GM20000 (cell line): ENCODE measurements around the gene ANKRD6.
A peak's percentile ranks its signal among the peaks of the same experiment; 100 is the strongest.
"Not testable (repeated sequence)": the region's sequence is repeated elsewhere in the genome, so short reads cannot be mapped to it uniquely, and the experiment has no call there.

Source experiments
- DNase-seq: peaks from one replicate; pipeline ENCODE4 v3.0.0; 2012; ENCODE audit warnings: low spot score
- TF ChIP-seq, protein P1 (sequence below): IDR thresholded peaks from 2 replicates; pipeline ENCODE4 v1.5.1; 2012; ENCODE audit warnings: mild to moderate bottlenecking, control low read depth; ENCODE audit errors: extremely low read depth, missing control alignments

The ANKRD6 gene

DNA sequence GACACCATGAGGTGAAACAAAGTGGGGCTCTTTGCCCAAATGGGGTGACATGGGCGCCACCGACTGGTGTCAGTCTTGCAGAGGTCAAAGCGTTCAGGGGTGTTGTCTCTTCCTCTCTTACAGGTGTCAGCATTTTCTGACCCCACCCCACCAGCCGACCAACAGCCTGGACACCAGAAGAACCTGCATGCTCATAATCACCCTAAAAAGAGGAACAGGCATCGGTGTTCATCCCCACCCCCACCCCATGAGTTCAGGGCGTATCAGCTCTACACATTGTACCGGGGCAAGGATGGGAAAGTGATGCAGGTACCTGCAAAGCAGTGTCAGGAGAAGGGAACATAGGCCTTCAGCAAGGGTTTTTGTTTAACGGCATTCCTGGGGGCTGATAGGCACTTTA lies 190.8 kb downstream of the ANKRD6 start:
- TF ChIP-seq, protein P1, sequence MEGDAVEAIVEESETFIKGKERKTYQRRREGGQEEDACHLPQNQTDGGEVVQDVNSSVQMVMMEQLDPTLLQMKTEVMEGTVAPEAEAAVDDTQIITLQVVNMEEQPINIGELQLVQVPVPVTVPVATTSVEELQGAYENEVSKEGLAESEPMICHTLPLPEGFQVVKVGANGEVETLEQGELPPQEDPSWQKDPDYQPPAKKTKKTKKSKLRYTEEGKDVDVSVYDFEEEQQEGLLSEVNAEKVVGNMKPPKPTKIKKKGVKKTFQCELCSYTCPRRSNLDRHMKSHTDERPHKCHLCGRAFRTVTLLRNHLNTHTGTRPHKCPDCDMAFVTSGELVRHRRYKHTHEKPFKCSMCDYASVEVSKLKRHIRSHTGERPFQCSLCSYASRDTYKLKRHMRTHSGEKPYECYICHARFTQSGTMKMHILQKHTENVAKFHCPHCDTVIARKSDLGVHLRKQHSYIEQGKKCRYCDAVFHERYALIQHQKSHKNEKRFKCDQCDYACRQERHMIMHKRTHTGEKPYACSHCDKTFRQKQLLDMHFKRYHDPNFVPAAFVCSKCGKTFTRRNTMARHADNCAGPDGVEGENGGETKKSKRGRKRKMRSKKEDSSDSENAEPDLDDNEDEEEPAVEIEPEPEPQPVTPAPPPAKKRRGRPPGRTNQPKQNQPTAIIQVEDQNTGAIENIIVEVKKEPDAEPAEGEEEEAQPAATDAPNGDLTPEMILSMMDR, result no peak
- no peak for DNase-seq

- no peak for DNase-seq
- TF ChIP-seq, protein P1, result no peak
These were observed 197.5 kb downstream of the ANKRD6 start for GRCh38 chr6:89630488-89630887.

- DNase-seq, result not testable (repeated sequence)
These were observed 203.5 kb downstream of the ANKRD6 start for GRCh38 chr6:89636412-89636811.

GRCh38 chr6:89637960-89638319 lies 205.0 kb downstream of the ANKRD6 start:
- TF ChIP-seq, protein P1, result no peak
- no peak for DNase-seq

GRCh38 chr6:89638320-89639195 lies 205.6 kb downstream of the ANKRD6 start, which contains the start of gene LYRM2:
TSS of gene LYRM2 (minus strand) at chr6:89638747. CDS start at chr6:89638716, 31 bp downstream.
- TF ChIP-seq, protein P1, result no peak
- DNase-seq, result peak; percentile 91

DNA sequence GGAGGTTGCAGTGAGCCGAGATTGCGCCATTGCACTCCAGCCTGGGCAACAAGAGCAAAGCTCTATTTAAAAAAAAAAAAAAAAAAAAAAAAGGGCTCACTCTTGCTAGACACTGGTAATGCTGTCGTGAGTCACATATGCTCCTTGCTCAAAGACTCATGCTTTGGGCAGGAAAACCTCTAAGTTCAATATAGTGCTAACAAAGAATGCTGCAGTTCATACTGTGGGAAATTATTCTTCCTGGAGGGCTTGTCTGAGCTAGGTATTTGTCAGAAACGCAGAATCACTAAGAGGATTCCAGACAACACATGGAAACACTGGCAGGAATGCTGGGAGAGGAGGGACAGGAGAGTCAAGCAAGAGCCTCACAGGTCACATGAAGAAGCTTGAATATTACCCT lies 207.9 kb downstream of the ANKRD6 start:
- DNase-seq, result no peak
- TF ChIP-seq, protein P1, result no peak

- not testable (repeated sequence) for DNase-seq
These were observed 208.6 kb downstream of the ANKRD6 start for GRCh38 chr6:89641581-89641980.

DNA sequence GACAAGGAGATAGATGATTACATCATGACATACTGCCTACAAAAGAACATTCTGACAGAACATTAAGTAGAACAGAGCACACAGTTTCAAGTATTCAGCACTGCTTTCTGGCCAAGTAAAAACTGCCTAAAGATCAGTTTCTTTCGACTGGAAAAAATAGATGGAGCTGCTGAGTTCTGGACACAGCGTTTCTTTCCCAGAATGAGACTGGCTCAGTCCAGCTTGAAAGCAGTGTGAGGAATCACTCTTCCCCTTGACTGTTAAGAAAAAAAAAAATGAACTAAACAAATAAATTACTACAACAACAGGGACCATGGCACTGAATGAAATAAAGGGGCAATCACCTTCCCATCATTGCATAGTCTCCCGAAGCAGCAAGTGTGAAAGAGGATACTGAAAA lies 210.0 kb downstream of the ANKRD6 start:
- DNase-seq, result no peak
- TF ChIP-seq, protein P1, result no peak
